ENCODE data around the gene ACP5.

DNA sequence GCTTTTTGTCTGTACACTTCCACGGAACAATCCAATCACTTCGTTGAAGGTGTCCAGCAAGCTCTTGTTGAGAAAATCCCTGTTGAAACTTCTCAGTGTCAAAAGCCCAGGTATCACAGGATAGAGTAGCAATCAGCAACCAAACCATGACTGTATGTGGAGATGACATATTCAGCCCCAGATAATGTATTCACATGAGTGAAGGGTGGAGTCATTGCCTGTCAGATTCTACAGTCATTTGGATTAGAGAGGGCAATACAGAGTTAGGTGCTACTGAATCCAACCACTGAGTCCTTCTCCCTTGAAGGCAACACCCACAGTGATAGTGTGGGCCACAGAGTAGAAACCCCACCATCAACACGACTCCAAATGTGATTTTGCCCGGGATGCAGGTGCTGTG, 43.1 kb upstream of the ACP5 start:
- TF ChIP-seq, protein P1, sequence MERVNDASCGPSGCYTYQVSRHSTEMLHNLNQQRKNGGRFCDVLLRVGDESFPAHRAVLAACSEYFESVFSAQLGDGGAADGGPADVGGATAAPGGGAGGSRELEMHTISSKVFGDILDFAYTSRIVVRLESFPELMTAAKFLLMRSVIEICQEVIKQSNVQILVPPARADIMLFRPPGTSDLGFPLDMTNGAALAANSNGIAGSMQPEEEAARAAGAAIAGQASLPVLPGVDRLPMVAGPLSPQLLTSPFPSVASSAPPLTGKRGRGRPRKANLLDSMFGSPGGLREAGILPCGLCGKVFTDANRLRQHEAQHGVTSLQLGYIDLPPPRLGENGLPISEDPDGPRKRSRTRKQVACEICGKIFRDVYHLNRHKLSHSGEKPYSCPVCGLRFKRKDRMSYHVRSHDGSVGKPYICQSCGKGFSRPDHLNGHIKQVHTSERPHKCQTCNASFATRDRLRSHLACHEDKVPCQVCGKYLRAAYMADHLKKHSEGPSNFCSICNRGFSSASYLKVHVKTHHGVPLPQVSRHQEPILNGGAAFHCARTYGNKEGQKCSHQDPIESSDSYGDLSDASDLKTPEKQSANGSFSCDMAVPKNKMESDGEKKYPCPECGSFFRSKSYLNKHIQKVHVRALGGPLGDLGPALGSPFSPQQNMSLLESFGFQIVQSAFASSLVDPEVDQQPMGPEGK (CRISPR knock-in tag; IDR thresholded peaks at IDR 0.05; ENCODE audit: borderline replicate concordance) = no peak
- TF ChIP-seq BACH2 (CRISPR knock-in tag; IDR thresholded peaks at IDR 0.05; ENCODE audit: borderline replicate concordance) (no peak), ARNTL (CRISPR knock-in tag; IDR thresholded peaks at IDR 0.05; ENCODE audit: borderline replicate concordance, low read depth) (no peak), ZNF565 (CRISPR knock-in tag; conservative IDR thresholded peaks at IDR 0.05; ENCODE audit: low read depth) (no peak), PPARA (CRISPR knock-in tag; IDR thresholded peaks at IDR 0.05; ENCODE audit: borderline replicate concordance) (no peak), ZC3H10 (CRISPR knock-in tag; IDR thresholded peaks at IDR 0.05) (no peak), ZFP3 (CRISPR knock-in tag; IDR thresholded peaks at IDR 0.05) (no peak), CSDC2 (CRISPR knock-in tag; IDR thresholded peaks at IDR 0.05) (no peak), ISL1 (CRISPR knock-in tag; IDR thresholded peaks at IDR 0.05) (no peak)
- TF ChIP-seq, protein P2, sequence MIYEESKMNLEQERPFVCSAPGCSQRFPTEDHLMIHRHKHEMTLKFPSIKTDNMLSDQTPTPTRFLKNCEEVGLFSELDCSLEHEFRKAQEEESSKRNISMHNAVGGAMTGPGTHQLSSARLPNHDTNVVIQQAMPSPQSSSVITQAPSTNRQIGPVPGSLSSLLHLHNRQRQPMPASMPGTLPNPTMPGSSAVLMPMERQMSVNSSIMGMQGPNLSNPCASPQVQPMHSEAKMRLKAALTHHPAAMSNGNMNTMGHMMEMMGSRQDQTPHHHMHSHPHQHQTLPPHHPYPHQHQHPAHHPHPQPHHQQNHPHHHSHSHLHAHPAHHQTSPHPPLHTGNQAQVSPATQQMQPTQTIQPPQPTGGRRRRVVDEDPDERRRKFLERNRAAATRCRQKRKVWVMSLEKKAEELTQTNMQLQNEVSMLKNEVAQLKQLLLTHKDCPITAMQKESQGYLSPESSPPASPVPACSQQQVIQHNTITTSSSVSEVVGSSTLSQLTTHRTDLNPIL (CRISPR knock-in tag; IDR thresholded peaks at IDR 0.05; ENCODE audit: low read depth) = no peak

All from SK-N-SH treated with all-trans-retinoic acid at 6 μM for 48 hours (cell line).